GM10266 (cell line): Measurements from ENCODE around the gene NEK6.

ENCODE experiments used
- DNase-seq: peaks from one replicate; pipeline ENCODE4 v3.0.0; 2012; ENCODE audit errors: extremely low spot score
- CTCF ChIP-seq: IDR thresholded peaks from 2 replicates; pipeline ENCODE4 v1.5.1; 2012; ENCODE audit warnings: mild to moderate bottlenecking, low read depth; ENCODE audit not compliant: control insufficient read depth, insufficient read depth; ENCODE audit errors: missing control alignments

Gene NEK6

GRCh38 chr9:124214116-124214515 is 43.6 kb upstream of the NEK6 start:
- no peak for TF ChIP-seq CTCF
- DNase-seq: no peak

- no peak for DNase-seq
- TF ChIP-seq CTCF: no peak
Observed at GRCh38 chr9:124214596-124215367, 43.0 kb upstream of the NEK6 start.

- no peak for TF ChIP-seq CTCF
- no peak for DNase-seq
Observed at GRCh38 chr9:124215368-124215910, 42.3 kb upstream of the NEK6 start.

- no peak for DNase-seq
- TF ChIP-seq CTCF: no peak
Observed at GRCh38 chr9:124215956-124216355, 41.8 kb upstream of the NEK6 start.

GRCh38 chr9:124216474-124217176 is 41.1 kb upstream of the NEK6 start:
- DNase-seq: peak; percentile 32
- TF ChIP-seq CTCF: no peak

- DNase-seq: peak; percentile 18
Observed at GRCh38 chr9:124217836-124218437, 39.8 kb upstream of the NEK6 start.

More at GRCh38 chr9:124217836-124218437, 39.8 kb upstream of the NEK6 start:
- no peak for TF ChIP-seq CTCF
